ENCODE results near the gene NEK1. TPM values are rescaled to one million over a fixed set of nuclear protein-coding genes. Genes with fewer than 3 reads are reported as not detected.

Gene NEK1
- total RNA-seq, 4 donors from 2014 or later, result 66.9 to 100 (median 90.5) TPM

- H3K27ac ChIP-seq, result no peak overlapping the region
- no peaks in the 10 kb centered on the region for H3K4me1 ChIP-seq
- no peak for DNase-seq (ENCODE audit: low spot score in 2 of 2)
- H3K4me3 ChIP-seq, result no peak overlapping the region
- TF ChIP-seq POLR2A (IDR thresholded peaks at IDR 0.05) (no peak), EP300 (IDR thresholded peaks at IDR 0.05) (no peak)
- H3K27me3 ChIP-seq, result no peaks in the 10 kb centered on the region
- 60 to 74% methylated on average over 3 of the region's 3 CpGs for WGBS, 2 donors
- peaks cover 0 to 24% (median 4%) of the 10 kb centered on the region in 4 donors for H3K9me3 ChIP-seq
- H3K36me3 ChIP-seq, result no peaks in the 10 kb centered on the region
These were observed 227.0 kb downstream of the NEK1 start for GRCh38 chr4:169385376-169385775.

GRCh38 chr4:169384779-169385178 lies 227.6 kb downstream of the NEK1 start:
- Histone ChIP-seq H3K36me3 (no peaks in the 10 kb centered on the region), H3K27ac (no peak overlapping the region), H3K4me1 (no peaks in the 10 kb centered on the region), H3K27me3 (no peaks in the 10 kb centered on the region), H3K9me3 (peaks cover 0 to 29% (median 4%) of the 10 kb centered on the region in 4 donors), H3K4me3 (no peak overlapping the region)
- no peak for DNase-seq (ENCODE audit: low spot score in 2 of 2)
- 78 to 86% methylated on average over 3 of the region's 3 CpGs for WGBS, 2 donors
- no peak for TF ChIP-seq POLR2A (IDR thresholded peaks at IDR 0.05)
- no peak for TF ChIP-seq CTCF (IDR thresholded peaks at IDR 0.05)
- TF ChIP-seq EP300 (IDR thresholded peaks at IDR 0.05), result no peak

- no peak for DNase-seq (ENCODE audit: low spot score in 2 of 2)
- H3K9me3 ChIP-seq, result peaks cover 0 to 39% (median 6%) of the 10 kb centered on the region in 4 donors
- H3K4me1 ChIP-seq, result no peaks in the 10 kb centered on the region
- 66 to 67% methylated on average over 3 of the region's 3 CpGs for WGBS, 2 donors
- H3K27me3 ChIP-seq, result no peaks in the 10 kb centered on the region
- no peak overlapping the region for H3K27ac ChIP-seq
- H3K36me3 ChIP-seq, result no peaks in the 10 kb centered on the region
- TF ChIP-seq CTCF (IDR thresholded peaks at IDR 0.05) (no peak), EP300 (IDR thresholded peaks at IDR 0.05) (no peak), POLR2A (IDR thresholded peaks at IDR 0.05) (no peak)
- H3K4me3 ChIP-seq, result no peak overlapping the region
These were observed 228.7 kb downstream of the NEK1 start for GRCh38 chr4:169383724-169384123.

- TF ChIP-seq EP300 (IDR thresholded peaks at IDR 0.05), result no peak
- no peak for TF ChIP-seq POLR2A (IDR thresholded peaks at IDR 0.05)
- no peak for TF ChIP-seq CTCF (IDR thresholded peaks at IDR 0.05)
- H3K27ac ChIP-seq, result no peak overlapping the region
- no peaks in the 10 kb centered on the region for H3K4me1 ChIP-seq
- H3K9me3 ChIP-seq, result peaks cover 0 to 75% (median 18%) of the 10 kb centered on the region in 4 donors
- no peak overlapping the region for H3K4me3 ChIP-seq
- H3K27me3 ChIP-seq, result no peaks in the 10 kb centered on the region
- H3K36me3 ChIP-seq, result no peaks in the 10 kb centered on the region
- no peak for DNase-seq (ENCODE audit: low spot score in 2 of 2)
These were observed 232.7 kb downstream of the NEK1 start for GRCh38 chr4:169379688-169380087.

- no peak for DNase-seq (ENCODE audit: low spot score in 2 of 2)
- Histone ChIP-seq H3K27ac (no peak overlapping the region), H3K36me3 (no peaks in the 10 kb centered on the region), H3K4me3 (no peak overlapping the region), H3K9me3 (peaks cover 0 to 66% (median 18%) of the 10 kb centered on the region in 4 donors), H3K27me3 (no peaks in the 10 kb centered on the region), H3K4me1 (no peaks in the 10 kb centered on the region)
- TF ChIP-seq CTCF (IDR thresholded peaks at IDR 0.05), result no peak
- no peak for TF ChIP-seq EP300 (IDR thresholded peaks at IDR 0.05)
- TF ChIP-seq POLR2A (IDR thresholded peaks at IDR 0.05), result no peak
These were observed 235.0 kb downstream of the NEK1 start for GRCh38 chr4:169377367-169377766.

- H3K4me1 ChIP-seq, result no peaks in the 10 kb centered on the region
- TF ChIP-seq POLR2A (IDR thresholded peaks at IDR 0.05) (no peak), CTCF (IDR thresholded peaks at IDR 0.05) (no peak), EP300 (IDR thresholded peaks at IDR 0.05) (no peak)
- H3K4me3 ChIP-seq, result no peak overlapping the region
- no peaks in the 10 kb centered on the region for H3K36me3 ChIP-seq
- H3K9me3 ChIP-seq, result peaks cover 0 to 59% (median 18%) of the 10 kb centered on the region in 4 donors
- H3K27ac ChIP-seq, result no peak overlapping the region
- H3K27me3 ChIP-seq, result no peaks in the 10 kb centered on the region
- DNase-seq (ENCODE audit: low spot score in 2 of 2), result no peak
- 74 to 79% methylated on average over 1 of the region's 1 CpG for WGBS, 2 donors
These were observed 236.0 kb downstream of the NEK1 start for GRCh38 chr4:169376421-169376820.
